CD1c-positive myeloid dendritic cell (primary cell): ENCODE data around the gene FNDC8.
"Not testable (repeated sequence)": the region's sequence is repeated elsewhere in the genome, so short reads cannot be mapped to it uniquely, and the experiment has no call there.

ENCODE experiments used
- DNase-seq: peaks from one replicate; pipeline ENCODE4 v3.0.0-alpha.2; 2016; ENCODE audit errors: extremely low spot score

The FNDC8 gene

GRCh38 chr17:35121315-35121714 is at the start of gene FNDC8:
Gene FNDC8 (plus strand): TSS chr17:35121615. CDS start chr17:35121694, 79 bp downstream.
- DNase-seq = no peak

- no peak for DNase-seq
These were observed 48.1 kb upstream of the FNDC8 start for GRCh38 chr17:35073183-35073790.

GRCh38 chr17:35073991-35074627 is 47.3 kb upstream of the FNDC8 start:
- no peak for DNase-seq

- DNase-seq = no peak
These were observed 46.4 kb upstream of the FNDC8 start for GRCh38 chr17:35074711-35075707.

- DNase-seq = no peak
These were observed 44.5 kb upstream of the FNDC8 start for GRCh38 chr17:35076874-35077273.

- no peak for DNase-seq
These were observed 41.6 kb upstream of the FNDC8 start for GRCh38 chr17:35079547-35080423.

GRCh38 chr17:35080536-35080935 is 40.9 kb upstream of the FNDC8 start:
- DNase-seq = peak; percentile 48

- DNase-seq = no peak
These were observed 39.8 kb upstream of the FNDC8 start for GRCh38 chr17:35081638-35082037.

- no peak for DNase-seq
These were observed 39.2 kb upstream of the FNDC8 start for GRCh38 chr17:35082073-35082657.

- no peak for DNase-seq
These were observed 38.3 kb upstream of the FNDC8 start for GRCh38 chr17:35083071-35083470.

- DNase-seq = no peak
These were observed 36.4 kb upstream of the FNDC8 start for GRCh38 chr17:35084987-35085386.

GRCh38 chr17:35086164-35086563 is 35.3 kb upstream of the FNDC8 start:
- no peak for DNase-seq

- no peak for DNase-seq
These were observed 34.4 kb upstream of the FNDC8 start for GRCh38 chr17:35086931-35087573.

- DNase-seq = peak; percentile 70
These were observed 33.6 kb upstream of the FNDC8 start for GRCh38 chr17:35087731-35088355.

- DNase-seq = peak; percentile 65
These were observed 33.0 kb upstream of the FNDC8 start for GRCh38 chr17:35088356-35088880.

- DNase-seq = peak; percentile 95
These were observed 32.4 kb upstream of the FNDC8 start for GRCh38 chr17:35088881-35089585.

GRCh38 chr17:35089586-35090296 is 31.7 kb upstream of the FNDC8 start:
- peak; percentile 75 for DNase-seq

GRCh38 chr17:35090707-35091106 is 30.7 kb upstream of the FNDC8 start:
- DNase-seq = not testable (repeated sequence)

GRCh38 chr17:35094902-35095301 is 26.5 kb upstream of the FNDC8 start:
- DNase-seq = peak; percentile 37
